ENCODE measurements around the gene MAGEA11.

DNA sequence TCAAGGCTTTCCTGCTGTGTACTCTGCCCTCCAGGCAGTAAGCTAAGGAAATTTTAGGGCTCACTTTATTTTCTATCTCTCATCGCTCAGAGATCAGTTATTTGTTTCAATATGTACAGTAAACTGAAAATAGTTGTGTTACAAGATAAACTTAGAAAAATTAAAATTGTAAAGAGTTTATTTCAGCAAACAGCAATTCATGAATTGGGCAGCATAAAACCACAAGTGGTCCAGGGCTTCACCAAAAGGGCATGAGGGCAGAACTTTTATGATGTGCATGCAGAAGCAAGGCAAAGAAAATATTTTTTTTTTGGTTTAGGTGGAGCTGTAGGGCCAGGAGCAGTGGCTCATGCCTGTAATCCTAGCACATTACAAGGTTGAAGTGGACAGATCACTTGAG is 20.1 kb upstream of the MAGEA11 start:
- TF ChIP-seq CTCF (IDR thresholded peaks at IDR 0.05; ENCODE audit: low read length) (no peak), EZH2 (optimal IDR thresholded peaks at IDR 0.05; ENCODE audit: low read depth, low read length) (no peak)

All from MM.1S (cell line).